HepG2 (cell line): ENCODE results near the gene GMEB2. TPM values are rescaled to one million over a fixed set of nuclear protein-coding genes. Genes with fewer than 3 reads are reported as not detected.

Experiments used
- ARNT ChIP-seq: fragments of 450-650 bp; IDR thresholded peaks from 2 replicates; pipeline ENCODE4 v1.6.1; 2017
- CEBPB ChIP-seq: IDR thresholded peaks from 2 replicates; pipeline ENCODE4 v1.6.1; 2011; ENCODE audit warnings: low read depth, low read length, improper control_type of control experiment, borderline replicate concordance
- HNF4A ChIP-seq: sonication (generic); formaldehyde crosslinking; IDR thresholded peaks from 2 replicates; pipeline ENCODE4 v1.4.0; 2020; ENCODE audit warnings: missing genetic modification reagents
- JDP2 ChIP-seq: sonication (generic); formaldehyde crosslinking; IDR thresholded peaks from 2 replicates; pipeline ENCODE4 v1.8.1; 2022; ENCODE audit warnings: missing genetic modification reagents, borderline replicate concordance
- MBNL3 ChIP-seq: fragments of 250-450 bp; sonication (Bioruptor Pico); conservative IDR thresholded peaks from 2 replicates; pipeline ENCODE4 v1.8.0; 2022; ENCODE audit warnings: mild to moderate bottlenecking, inconsistent platforms
- U2AF1 ChIP-seq: fragments of 200-400 bp; formaldehyde crosslinking; optimal IDR thresholded peaks from 2 replicates; pipeline ENCODE3; 2017; ENCODE audit warnings: mild to moderate bottlenecking, low read depth, low read length
- ZNF34 ChIP-seq: sonication (generic); formaldehyde crosslinking; IDR thresholded peaks from 2 replicates; pipeline ENCODE4 v1.4.0; 2020; ENCODE audit warnings: mild to moderate bottlenecking, missing genetic modification reagents, borderline replicate concordance
- ZSCAN31 ChIP-seq: sonication (generic); formaldehyde crosslinking; IDR thresholded peaks from 2 replicates; pipeline ENCODE4 v1.5.0; 2020; ENCODE audit warnings: low read depth, mild to moderate bottlenecking, missing genetic modification reagents
- ZSCAN9 ChIP-seq: IDR thresholded peaks from 2 replicates; pipeline ENCODE4 v1.6.1; 2016; ENCODE audit warnings: borderline replicate concordance
- polyA plus RNA-seq, 8 experiments: library from polyadenylated mRNA; depleted of rRNA in 3 of 8; stranded (reverse) in 7 of 8; unstranded in 1 of 8; fragments of >200 nt; fragmentation: Illumina TruSeq in 4 of 8; extraction: Trizol in 4 of 8; gene quantifications; 2 replicates each; pipeline versions ENCODE4 v1.2.1 to v1.2.3, GENCODE V29; 2011 to 2016; ENCODE audit warnings: low read depth in 4 of 8, missing spikeins in 1 of 8, mixed read lengths in 1 of 8; ENCODE audit not compliant: insufficient read depth in 1 of 8
- total RNA-seq, 5 experiments: library from RNA; depleted of rRNA; stranded (reverse); fragments of >200 nt; fragmentation: Illumina TruSeq; extraction: Trizol; gene quantifications; 2 replicates each; pipeline ENCODE4 v1.2.3, GENCODE V29; 2016; ENCODE audit warnings: low read depth in 1 of 5
- TF ChIP-seq, protein P1 (sequence below): sonication (generic); formaldehyde crosslinking; IDR thresholded peaks from 2 replicates; pipeline ENCODE4 v1.5.0; 2020; ENCODE audit warnings: missing genetic modification reagents, mild to moderate bottlenecking, borderline replicate concordance
- TF ChIP-seq, protein P2 (sequence below): IDR thresholded peaks from 2 replicates; pipeline ENCODE4 v1.6.1; 2018; ENCODE audit warnings: missing genetic modification reagents, mild to moderate bottlenecking, missing compliant biosample characterization
- TF ChIP-seq, protein P3 (sequence below): sonication (generic); formaldehyde crosslinking; conservative IDR thresholded peaks from 2 replicates; pipeline ENCODE4 v1.5.0; 2020; ENCODE audit warnings: missing genetic modification reagents
- TF ChIP-seq, protein P4 (sequence below): sonication (generic); formaldehyde crosslinking; IDR thresholded peaks from 2 replicates; pipeline ENCODE4 v1.4.0; 2020; ENCODE audit warnings: missing genetic modification reagents
- TF ChIP-seq, protein P5 (sequence below): sonication (generic); formaldehyde crosslinking; IDR thresholded peaks from 2 replicates; pipeline ENCODE4 v1.4.0; 2020; ENCODE audit warnings: mild to moderate bottlenecking, missing genetic modification reagents
- TF ChIP-seq, protein P6 (sequence below): IDR thresholded peaks from 2 replicates; pipeline ENCODE4 v1.6.1; 2012; ENCODE audit warnings: inconsistent platforms
- TF ChIP-seq, protein P7 (sequence below): sonication (generic); formaldehyde crosslinking; IDR thresholded peaks from 2 replicates; pipeline ENCODE4 v1.5.0; 2020; ENCODE audit warnings: mild to moderate bottlenecking, missing genetic modification reagents

Gene GMEB2
- total and polyA plus RNA-seq, 2 of the 13 experiments (the other 11 are each of a cell fraction or from before 2014, with no cell fraction given): 10.6 to 12.4 TPM

DNA sequence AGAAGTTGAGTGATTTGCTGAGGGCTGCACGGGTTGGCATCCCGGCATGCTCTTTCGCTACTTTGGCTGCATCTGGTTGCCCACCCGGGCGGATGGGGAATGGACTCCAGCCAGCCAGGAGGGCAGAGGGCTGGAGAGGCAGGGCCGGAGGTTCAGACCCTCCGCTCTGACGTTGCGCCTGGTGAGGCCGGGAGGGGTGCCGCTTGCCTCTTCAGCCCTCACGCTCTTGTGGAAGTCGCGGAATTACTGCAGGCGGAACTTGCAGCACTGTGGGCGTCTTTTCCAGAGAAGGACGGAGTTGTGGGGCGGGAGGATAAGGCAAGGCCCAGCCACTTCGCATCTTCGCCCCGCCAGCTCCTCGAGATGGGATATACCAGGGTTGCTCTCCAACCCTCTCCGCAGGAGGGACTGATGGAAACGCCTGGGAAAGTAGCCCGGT, 31.9 kb upstream of the GMEB2 start (continued):
- TF ChIP-seq, protein P1, sequence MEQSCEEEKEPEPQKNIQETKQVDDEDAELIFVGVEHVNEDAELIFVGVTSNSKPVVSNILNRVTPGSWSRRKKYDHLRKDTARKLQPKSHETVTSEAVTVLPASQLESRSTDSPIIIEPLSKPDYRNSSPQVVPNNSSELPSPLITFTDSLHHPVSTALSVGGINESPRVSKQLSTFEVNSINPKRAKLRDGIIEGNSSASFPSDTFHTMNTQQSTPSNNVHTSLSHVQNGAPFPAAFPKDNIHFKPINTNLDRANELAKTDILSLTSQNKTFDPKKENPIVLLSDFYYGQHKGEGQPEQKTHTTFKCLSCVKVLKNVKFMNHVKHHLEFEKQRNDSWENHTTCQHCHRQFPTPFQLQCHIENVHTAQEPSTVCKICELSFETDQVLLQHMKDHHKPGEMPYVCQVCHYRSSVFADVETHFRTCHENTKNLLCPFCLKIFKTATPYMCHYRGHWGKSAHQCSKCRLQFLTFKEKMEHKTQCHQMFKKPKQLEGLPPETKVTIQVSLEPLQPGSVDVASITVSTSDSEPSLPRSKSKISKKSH (CRISPR knock-in tag): no peak
- TF ChIP-seq, protein P2, sequence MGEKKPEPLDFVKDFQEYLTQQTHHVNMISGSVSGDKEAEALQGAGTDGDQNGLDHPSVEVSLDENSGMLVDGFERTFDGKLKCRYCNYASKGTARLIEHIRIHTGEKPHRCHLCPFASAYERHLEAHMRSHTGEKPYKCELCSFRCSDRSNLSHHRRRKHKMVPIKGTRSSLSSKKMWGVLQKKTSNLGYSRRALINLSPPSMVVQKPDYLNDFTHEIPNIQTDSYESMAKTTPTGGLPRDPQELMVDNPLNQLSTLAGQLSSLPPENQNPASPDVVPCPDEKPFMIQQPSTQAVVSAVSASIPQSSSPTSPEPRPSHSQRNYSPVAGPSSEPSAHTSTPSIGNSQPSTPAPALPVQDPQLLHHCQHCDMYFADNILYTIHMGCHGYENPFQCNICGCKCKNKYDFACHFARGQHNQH (CRISPR knock-in tag): no peak; the same call in 1 of the 2 replicates
- TF ChIP-seq ZSCAN31 (CRISPR knock-in tag): no peak
- TF ChIP-seq, protein P3, sequence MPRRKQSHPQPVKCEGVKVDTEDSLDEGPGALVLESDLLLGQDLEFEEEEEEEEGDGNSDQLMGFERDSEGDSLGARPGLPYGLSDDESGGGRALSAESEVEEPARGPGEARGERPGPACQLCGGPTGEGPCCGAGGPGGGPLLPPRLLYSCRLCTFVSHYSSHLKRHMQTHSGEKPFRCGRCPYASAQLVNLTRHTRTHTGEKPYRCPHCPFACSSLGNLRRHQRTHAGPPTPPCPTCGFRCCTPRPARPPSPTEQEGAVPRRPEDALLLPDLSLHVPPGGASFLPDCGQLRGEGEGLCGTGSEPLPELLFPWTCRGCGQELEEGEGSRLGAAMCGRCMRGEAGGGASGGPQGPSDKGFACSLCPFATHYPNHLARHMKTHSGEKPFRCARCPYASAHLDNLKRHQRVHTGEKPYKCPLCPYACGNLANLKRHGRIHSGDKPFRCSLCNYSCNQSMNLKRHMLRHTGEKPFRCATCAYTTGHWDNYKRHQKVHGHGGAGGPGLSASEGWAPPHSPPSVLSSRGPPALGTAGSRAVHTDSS (CRISPR knock-in tag): no peak
- TF ChIP-seq, protein P4, sequence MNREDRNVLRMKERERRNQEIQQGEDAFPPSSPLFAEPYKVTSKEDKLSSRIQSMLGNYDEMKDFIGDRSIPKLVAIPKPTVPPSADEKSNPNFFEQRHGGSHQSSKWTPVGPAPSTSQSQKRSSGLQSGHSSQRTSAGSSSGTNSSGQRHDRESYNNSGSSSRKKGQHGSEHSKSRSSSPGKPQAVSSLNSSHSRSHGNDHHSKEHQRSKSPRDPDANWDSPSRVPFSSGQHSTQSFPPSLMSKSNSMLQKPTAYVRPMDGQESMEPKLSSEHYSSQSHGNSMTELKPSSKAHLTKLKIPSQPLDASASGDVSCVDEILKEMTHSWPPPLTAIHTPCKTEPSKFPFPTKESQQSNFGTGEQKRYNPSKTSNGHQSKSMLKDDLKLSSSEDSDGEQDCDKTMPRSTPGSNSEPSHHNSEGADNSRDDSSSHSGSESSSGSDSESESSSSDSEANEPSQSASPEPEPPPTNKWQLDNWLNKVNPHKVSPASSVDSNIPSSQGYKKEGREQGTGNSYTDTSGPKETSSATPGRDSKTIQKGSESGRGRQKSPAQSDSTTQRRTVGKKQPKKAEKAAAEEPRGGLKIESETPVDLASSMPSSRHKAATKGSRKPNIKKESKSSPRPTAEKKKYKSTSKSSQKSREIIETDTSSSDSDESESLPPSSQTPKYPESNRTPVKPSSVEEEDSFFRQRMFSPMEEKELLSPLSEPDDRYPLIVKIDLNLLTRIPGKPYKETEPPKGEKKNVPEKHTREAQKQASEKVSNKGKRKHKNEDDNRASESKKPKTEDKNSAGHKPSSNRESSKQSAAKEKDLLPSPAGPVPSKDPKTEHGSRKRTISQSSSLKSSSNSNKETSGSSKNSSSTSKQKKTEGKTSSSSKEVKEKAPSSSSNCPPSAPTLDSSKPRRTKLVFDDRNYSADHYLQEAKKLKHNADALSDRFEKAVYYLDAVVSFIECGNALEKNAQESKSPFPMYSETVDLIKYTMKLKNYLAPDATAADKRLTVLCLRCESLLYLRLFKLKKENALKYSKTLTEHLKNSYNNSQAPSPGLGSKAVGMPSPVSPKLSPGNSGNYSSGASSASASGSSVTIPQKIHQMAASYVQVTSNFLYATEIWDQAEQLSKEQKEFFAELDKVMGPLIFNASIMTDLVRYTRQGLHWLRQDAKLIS (CRISPR knock-in tag): no peak
- no peak for TF ChIP-seq ZSCAN9 (CRISPR knock-in tag)
- no peak for TF ChIP-seq JDP2 (CRISPR knock-in tag)
- TF ChIP-seq U2AF1: no peak
- TF ChIP-seq, protein P5, sequence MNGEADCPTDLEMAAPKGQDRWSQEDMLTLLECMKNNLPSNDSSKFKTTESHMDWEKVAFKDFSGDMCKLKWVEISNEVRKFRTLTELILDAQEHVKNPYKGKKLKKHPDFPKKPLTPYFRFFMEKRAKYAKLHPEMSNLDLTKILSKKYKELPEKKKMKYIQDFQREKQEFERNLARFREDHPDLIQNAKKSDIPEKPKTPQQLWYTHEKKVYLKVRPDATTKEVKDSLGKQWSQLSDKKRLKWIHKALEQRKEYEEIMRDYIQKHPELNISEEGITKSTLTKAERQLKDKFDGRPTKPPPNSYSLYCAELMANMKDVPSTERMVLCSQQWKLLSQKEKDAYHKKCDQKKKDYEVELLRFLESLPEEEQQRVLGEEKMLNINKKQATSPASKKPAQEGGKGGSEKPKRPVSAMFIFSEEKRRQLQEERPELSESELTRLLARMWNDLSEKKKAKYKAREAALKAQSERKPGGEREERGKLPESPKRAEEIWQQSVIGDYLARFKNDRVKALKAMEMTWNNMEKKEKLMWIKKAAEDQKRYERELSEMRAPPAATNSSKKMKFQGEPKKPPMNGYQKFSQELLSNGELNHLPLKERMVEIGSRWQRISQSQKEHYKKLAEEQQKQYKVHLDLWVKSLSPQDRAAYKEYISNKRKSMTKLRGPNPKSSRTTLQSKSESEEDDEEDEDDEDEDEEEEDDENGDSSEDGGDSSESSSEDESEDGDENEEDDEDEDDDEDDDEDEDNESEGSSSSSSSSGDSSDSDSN (CRISPR knock-in tag): peak; percentile 2; the same call in 1 of the 2 replicates
- TF ChIP-seq CEBPB: no peak
- no peak for TF ChIP-seq MBNL3 (CRISPR knock-in tag)
- no peak for TF ChIP-seq HNF4A (CRISPR knock-in tag)
- TF ChIP-seq ZNF34: no peak
- TF ChIP-seq, protein P6, sequence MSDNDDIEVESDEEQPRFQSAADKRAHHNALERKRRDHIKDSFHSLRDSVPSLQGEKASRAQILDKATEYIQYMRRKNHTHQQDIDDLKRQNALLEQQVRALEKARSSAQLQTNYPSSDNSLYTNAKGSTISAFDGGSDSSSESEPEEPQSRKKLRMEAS: no peak
- TF ChIP-seq, protein P7, sequence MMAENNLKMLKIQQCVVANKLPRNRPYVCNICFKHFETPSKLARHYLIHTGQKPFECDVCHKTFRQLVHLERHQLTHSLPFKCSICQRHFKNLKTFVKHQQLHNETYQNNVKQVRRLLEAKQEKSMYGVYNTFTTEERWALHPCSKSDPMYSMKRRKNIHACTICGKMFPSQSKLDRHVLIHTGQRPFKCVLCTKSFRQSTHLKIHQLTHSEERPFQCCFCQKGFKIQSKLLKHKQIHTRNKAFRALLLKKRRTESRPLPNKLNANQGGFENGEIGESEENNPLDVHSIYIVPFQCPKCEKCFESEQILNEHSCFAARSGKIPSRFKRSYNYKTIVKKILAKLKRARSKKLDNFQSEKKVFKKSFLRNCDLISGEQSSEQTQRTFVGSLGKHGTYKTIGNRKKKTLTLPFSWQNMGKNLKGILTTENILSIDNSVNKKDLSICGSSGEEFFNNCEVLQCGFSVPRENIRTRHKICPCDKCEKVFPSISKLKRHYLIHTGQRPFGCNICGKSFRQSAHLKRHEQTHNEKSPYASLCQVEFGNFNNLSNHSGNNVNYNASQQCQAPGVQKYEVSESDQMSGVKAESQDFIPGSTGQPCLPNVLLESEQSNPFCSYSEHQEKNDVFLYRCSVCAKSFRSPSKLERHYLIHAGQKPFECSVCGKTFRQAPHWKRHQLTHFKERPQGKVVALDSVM (CRISPR knock-in tag): peak; percentile 11
- no peak for TF ChIP-seq ARNT
